ENCODE data around the gene STX2.
"Not testable (repeated sequence)": the region's sequence is repeated elsewhere in the genome, so short reads cannot be mapped to it uniquely, and the experiment has no call there.

STX2 gene

GRCh38 chr12:130764475-130765185, 74.4 kb downstream of the STX2 start:
- peak; percentile 25 for DNase-seq (ENCODE audit: low spot score)

- DNase-seq (ENCODE audit: low spot score), result no peak
Measured at GRCh38 chr12:130764073-130764472, 75.0 kb downstream of the STX2 start.

GRCh38 chr12:130762319-130762675, 76.8 kb downstream of the STX2 start:
- DNase-seq (ENCODE audit: low spot score), result no peak

- peak; percentile 47 for DNase-seq (ENCODE audit: low spot score)
Measured at GRCh38 chr12:130761537-130762318, 77.3 kb downstream of the STX2 start.

GRCh38 chr12:130754234-130754901, 84.7 kb downstream of the STX2 start:
- DNase-seq (ENCODE audit: low spot score), result no peak

- no peak for DNase-seq (ENCODE audit: low spot score)
Measured at GRCh38 chr12:130752692-130753230, 86.3 kb downstream of the STX2 start.

GRCh38 chr12:130752037-130752436, 87.0 kb downstream of the STX2 start:
- not testable (repeated sequence) for DNase-seq (ENCODE audit: low spot score)

GRCh38 chr12:130748786-130749185, 90.3 kb downstream of the STX2 start:
- DNase-seq (ENCODE audit: low spot score), result no peak

- peak; percentile 70 for DNase-seq (ENCODE audit: low spot score)
Measured at GRCh38 chr12:130747867-130748740, 90.9 kb downstream of the STX2 start.

- DNase-seq (ENCODE audit: low spot score), result no peak
Measured at GRCh38 chr12:130746546-130746945, 92.5 kb downstream of the STX2 start.

GRCh38 chr12:130745921-130746320, 93.1 kb downstream of the STX2 start:
- DNase-seq (ENCODE audit: low spot score), result no peak

- no peak for DNase-seq (ENCODE audit: low spot score)
Measured at GRCh38 chr12:130744274-130744673, 94.8 kb downstream of the STX2 start.

GRCh38 chr12:130743606-130744005, 95.4 kb downstream of the STX2 start:
- no peak for DNase-seq (ENCODE audit: low spot score)

GRCh38 chr12:130743176-130743575, 95.9 kb downstream of the STX2 start:
- no peak for DNase-seq (ENCODE audit: low spot score)

- DNase-seq (ENCODE audit: low spot score), result no peak
Measured at GRCh38 chr12:130742716-130743115, 96.3 kb downstream of the STX2 start.

- no peak for DNase-seq (ENCODE audit: low spot score)
Measured at GRCh38 chr12:130742112-130742511, 96.9 kb downstream of the STX2 start.
